ENCODE results near the gene C2orf69.
"Not testable (repeated sequence)": the region's sequence is repeated elsewhere in the genome, so short reads cannot be mapped to it uniquely, and the experiment has no call there.

Gene C2orf69

DNA sequence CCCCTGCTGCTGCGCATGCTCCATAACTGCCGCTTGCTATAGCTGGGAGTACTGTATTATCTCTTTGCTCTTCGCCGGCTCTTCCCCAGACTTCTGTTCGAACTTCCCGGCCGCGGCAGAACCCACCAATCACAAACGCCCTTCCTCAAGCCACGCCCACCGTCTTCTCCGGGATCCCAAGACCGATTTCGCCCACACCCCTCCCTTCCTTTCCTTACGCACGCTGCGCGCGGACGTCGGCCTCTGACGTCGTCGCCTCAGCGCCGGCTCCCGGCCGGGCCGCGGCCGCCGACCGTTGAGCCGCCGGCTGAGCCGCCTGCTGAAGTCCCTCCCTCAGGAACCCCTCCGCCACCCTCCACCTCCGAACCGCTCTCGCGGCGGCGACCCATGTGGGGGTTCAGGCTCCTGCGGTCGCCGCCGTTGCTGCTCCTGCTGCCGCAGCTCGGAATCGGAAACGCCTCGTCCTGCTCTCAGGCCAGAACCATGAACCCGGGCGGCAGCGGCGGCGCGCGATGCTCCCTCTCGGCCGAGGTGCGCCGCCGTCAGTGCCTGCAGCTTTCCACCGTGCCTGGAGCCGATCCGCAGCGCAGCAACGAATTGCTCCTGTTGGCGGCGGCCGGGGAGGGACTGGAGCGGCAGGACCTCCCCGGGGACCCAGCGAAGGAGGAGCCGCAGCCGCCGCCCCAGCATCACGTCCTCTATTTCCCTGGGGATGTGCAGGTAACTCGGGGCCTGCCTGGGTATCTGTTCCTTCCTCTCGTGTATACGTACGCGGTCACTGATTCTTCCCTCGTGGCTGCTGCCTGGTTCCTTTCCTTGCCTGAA, at the start of gene C2orf69:
Gene C2orf69, plus strand, starts transcription at position 242 of the 825 bp plus-strand sequence. Its CDS starts 146 bp downstream, at position 388.
- peak; percentile 98 for DNase-seq

DNA sequence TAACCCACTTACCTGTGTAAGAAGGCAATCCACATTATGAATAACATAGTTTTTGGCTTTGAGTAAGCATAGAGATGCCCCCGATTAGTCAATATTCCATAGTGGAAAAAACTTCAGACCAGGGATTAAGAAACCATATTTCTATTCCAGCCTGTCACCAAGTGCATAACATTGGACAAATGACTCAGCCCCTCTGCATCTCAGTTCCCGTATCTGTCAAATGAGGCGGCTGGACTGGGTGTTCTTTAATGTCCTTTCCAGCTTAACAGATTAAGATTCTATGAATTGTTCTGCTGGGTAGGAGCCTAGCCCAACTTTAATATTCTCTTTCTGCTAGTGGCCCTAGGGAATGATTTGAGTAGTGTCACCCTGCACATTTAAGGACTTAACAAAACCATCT, 48.3 kb upstream of the C2orf69 start:
- DNase-seq: no peak

- no peak for DNase-seq
Measured at GRCh38 chr2:199865905-199866304, 45.2 kb upstream of the C2orf69 start.

DNA sequence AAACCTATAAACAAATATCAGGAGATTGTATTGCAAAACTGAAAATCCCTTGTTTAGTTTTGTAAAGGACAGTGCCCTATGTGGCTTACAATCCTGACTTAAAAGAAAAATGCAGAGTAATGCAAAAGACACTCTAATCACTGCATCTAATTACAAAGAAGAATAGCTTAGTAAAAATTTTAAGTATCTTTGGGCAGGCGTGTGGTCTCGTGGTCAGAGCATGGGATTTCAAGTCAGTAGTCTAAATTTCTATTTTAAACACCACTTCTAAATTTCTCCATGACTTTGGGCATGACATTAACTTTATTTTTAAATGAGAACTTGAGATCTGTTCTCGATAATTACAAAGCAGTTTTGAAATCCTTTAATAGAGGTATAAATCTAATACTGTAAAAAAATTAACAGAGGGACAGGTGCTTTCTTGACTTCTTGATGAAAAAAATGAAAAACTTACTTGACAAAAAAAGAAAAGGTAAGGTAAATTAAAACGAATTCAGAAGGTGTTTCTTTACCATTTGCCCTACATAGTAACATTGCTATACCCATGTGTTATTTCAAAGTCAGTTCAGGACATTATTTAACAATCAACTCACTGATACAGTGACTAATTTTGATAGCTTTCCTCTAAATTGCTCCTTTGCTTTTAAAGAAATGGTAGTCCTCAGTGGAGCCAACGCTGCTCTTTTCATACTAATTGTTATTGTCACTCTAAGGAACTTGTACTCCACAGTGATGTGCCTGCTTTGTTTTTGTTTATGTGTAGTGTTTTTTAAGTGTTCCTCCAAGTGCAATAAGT, 42.5 kb upstream of the C2orf69 start:
- no peak for DNase-seq

- no peak for DNase-seq
Measured at GRCh38 chr2:199869227-199869541, 41.9 kb upstream of the C2orf69 start.

- no peak for DNase-seq
Measured at GRCh38 chr2:199869653-199870052, 41.4 kb upstream of the C2orf69 start.

- DNase-seq: no peak
Measured at GRCh38 chr2:199870581-199870980, 40.5 kb upstream of the C2orf69 start.

- DNase-seq: no peak
Measured at GRCh38 chr2:199874209-199874608, 36.9 kb upstream of the C2orf69 start.

- DNase-seq: no peak
Measured at GRCh38 chr2:199875400-199875799, 35.7 kb upstream of the C2orf69 start.

GRCh38 chr2:199882667-199883066, 28.4 kb upstream of the C2orf69 start:
- no peak for DNase-seq

- no peak for DNase-seq
Measured at GRCh38 chr2:199883474-199884212, 27.4 kb upstream of the C2orf69 start.

- no peak for DNase-seq
Measured at GRCh38 chr2:199895406-199895805, 15.7 kb upstream of the C2orf69 start.

GRCh38 chr2:199896617-199897016, 14.5 kb upstream of the C2orf69 start:
- DNase-seq: no peak

- DNase-seq: no peak
Measured at GRCh38 chr2:199901942-199902341, 9.2 kb upstream of the C2orf69 start.

- no peak for DNase-seq
Measured at GRCh38 chr2:199902486-199903110, 8.5 kb upstream of the C2orf69 start.

DNA sequence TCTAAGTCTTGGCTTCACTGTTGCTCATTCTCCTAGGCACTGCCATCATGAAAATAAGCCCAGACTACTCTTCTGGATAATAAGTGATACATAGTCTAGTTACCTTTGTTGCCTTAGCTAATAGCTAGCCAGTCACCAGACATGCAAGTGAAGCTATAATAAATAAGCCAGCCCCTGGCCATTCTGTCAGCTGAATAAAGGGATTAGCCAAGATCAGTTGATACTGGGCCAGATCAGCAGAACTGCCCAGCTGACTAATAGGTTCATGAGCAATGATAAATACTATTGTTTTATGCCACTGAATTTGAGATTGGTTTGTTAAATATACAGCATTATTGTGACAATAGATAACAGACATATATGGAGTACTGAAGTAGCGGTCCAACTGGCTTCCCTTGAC, 8.0 kb upstream of the C2orf69 start:
- no peak for DNase-seq

GRCh38 chr2:199907008-199907714, 3.9 kb upstream of the C2orf69 start:
- DNase-seq: no peak

GRCh38 chr2:199910338-199911051, 598 bp upstream of the C2orf69 start:
- DNase-seq: no peak

DNA sequence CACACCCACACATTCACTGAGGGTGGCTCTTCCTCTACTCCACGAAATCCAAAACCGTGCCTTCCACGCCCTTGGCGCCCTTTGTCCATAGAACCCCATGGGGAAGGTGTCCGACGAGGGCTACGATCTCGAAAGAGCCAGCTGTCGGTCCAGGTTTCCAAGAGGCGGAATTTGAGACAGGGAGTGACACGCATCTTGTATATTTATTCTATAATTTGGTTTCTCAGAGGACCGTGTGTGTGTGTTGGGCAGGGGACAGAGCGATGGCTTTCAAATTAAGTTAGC, 726 bp downstream of the C2orf69 start:
- DNase-seq: peak; percentile 39

GRCh38 chr2:199912553-199913114, 1.5 kb downstream of the C2orf69 start:
- DNase-seq: not testable (repeated sequence)

DNA sequence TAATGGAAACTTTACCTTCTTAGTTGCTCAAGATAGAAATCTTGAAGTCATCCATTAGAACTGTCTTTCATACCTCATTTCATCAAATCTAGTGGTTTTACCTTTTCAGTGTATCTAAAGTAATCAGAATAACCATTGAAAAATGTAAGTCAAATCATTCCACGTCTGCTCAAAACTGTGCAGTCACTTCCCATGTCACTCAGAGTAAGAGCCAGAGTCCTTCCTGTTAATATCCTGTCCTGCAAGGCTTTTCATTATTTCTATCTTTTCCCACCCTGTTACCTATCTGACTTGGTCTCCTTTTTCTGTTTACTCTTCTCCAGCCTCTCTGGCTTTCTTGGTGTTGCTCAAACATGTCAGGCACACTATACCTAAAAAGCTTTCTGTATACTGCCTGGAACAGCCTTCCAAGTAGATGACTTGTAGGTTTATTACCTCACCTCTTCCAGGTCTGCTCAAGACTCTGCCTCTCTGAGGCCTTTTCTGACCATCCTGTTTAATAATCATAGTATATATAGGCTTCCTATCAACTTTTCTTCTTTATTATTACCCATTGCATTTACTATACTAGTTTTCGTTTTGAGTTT, 3.4 kb downstream of the C2orf69 start:
- no peak for DNase-seq
